Renal cortex interstitium (tissue), 11 donors: ENCODE data around the gene BICC1. TPM values are rescaled to one million over a fixed set of nuclear protein-coding genes. Genes with fewer than 3 reads are reported as not detected.

ENCODE experiments used
- DNase-seq, 11 donors: peaks; one replicate each; pipeline ENCODE4 v3.0.0-alpha.2; 2013; ENCODE audit warnings: low read depth in 9 of 11, low spot score in 4 of 11; ENCODE audit errors: extremely low read depth in 1 of 11
- polyA plus RNA-seq, 3 donors: library from polyadenylated mRNA; unstranded; fragments of 120-200 nt; gene quantifications; one replicate each; pipeline ENCODE4 v1.2.1, GENCODE V29; 2013; ENCODE audit not compliant: insufficient read length in 3 of 3

Gene BICC1
- polyA plus RNA-seq, 3 donors = 70.8 to 94.6 (median 83.3) TPM

DNA sequence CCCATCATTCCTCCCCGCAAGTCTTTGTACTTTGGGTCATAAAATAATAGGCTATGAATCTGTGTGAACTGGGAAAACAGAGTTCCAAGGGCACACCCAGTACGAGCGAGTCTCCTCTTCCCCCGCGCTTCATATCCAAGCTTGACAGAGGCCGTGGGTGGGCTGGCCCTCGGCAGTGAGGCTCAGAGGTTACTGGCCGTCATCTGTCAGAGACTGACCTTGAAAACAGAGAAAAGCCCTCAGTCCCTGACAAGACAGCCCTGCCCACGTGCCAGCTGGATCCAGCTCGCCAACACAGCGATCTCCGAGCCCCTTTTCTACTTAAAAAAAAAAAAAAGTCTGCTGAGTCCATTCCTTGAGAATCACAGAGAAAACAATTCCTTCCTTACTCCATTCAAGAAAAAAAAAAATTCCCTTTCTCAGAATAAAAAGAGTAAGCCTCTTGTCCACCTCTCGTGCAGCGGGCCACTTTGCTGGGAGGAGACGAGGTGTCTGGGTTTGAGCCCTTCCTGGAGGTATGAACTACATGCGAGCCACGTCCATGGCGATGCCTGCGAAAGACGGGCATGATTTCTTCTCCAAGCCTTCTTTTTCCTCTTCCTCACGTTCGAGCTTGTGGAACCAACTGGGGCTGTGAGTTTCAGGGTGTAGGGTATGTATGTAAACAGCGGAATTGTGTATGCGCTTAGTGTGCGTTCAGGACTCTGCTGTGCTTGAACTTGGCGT, 744 bp upstream of the BICC1 start:
- no peak for DNase-seq

DNA sequence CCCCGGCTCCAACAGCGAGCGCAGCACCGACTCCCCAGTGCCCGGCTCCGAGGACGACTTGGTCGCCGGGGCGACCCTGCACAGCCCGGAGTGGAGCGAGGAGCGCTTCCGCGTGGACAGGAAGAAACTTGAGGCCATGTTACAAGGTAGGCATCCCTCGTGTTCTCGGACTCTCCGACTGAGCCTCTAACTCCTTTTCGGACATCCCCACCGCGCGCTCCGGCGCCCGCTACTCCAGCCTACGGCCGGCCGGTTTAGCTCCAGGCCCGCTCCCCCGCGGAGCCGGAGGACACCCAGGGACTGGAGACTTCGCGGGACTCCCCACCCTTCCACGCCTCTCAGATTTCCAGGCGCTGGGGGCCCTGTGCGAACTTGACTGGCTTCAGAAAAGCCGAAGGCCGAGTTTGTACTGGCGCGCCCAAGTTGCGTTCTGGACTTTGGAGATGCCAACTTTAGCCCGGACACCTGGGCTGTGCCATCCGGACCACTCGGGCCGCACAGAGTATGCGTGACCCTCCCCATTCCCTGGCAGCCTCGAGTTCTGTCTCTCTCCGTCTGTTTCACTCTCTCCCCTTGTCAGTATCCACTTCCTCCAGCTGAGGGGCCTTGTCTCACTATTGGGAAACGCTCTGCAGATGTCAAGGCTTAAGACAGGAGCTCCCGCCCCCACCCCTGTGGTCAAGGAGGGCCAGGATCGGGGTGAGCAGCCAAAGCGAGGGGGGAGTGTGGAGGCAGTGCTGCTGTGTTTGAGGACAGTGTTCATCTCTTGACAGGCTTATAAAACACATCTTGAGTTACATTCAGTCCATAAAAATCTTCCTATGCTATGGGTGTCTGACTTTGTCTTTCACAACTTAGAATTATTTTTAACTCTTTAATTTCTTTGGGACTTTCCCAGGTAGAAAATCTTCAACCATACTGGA, 777 bp downstream of the BICC1 start:
- peak in 6 of 11 donors; percentile 42 to 61 (median 50) for DNase-seq

DNA sequence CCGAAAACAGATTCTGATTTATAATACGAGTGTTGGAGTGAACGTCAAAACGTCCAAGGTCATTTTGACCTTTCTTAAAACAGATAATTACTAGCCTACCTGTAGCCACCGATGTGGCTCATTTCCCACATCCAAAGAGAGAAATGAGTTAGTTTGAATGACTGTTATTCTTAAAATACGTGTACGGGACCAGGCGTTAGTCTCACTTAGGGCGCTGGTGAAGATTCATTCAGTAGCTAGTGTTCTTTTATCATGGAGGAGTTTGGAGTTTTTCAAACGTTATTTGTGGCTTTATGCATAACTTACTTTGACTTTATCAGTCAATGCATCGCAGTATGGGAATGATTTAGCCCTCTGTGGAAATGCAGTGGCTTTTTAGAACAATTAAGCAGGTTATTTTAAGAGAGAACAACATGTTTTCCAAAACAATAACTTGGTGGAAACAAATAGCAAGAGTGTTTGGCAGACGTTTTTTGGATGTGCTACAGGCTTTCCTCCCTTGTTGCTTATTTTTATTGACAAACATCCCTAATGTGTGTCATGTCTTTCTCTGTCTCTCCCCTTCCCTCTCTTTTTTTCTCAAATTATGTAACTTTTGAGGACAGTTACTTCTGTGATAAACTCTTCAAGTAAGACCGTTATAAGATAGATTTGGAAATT, 1.6 kb downstream of the BICC1 start:
- DNase-seq = no peak

DNA sequence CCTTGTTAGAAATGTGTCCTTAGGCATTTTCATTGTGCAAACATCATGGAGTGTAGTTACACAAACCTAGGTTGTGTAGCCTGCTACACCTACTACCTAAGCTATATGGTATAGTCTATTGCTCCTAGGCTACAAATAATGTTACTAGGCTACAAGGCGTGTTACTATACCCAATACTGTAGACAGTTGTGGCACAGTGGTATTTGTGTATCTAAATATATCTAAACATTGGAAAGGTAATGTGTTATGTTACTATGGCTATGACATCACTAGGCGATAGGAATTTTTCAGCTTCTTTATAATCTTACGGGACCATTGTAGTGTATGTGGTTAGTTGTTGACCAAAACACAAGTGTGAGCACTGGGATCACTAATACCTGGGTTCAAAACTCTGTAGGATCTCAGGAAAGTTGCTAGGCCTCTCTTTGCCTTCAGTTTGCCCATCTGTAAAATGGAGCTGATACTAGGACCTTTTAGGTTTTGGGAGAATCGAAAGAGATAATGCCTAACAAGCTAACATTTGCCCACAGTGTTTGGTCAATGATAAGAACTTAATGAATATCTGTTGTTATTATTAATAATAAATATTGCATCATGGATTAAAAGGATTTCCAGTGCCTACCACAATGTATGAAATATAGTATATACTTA, 2.7 kb downstream of the BICC1 start:
- no peak for DNase-seq

DNA sequence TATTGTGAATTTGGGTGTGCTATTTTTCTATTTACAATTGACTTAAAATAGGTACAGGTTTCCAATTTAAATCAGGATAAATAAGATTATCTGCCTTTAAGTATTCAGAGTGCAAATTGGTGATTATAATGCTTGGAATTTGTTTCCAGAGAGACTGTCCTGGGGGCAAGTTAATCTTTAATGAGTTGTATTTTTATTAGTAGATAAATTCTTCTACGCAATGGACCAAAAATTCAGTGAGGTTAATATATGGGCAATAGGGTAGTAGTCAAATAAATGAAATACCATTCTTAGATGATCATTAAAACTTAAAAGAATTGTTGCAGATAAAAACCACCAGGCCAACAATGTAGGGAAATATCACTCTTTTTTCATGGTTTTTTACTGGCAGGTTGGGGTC, 3.4 kb downstream of the BICC1 start:
- peak in 1 of 11 donors; percentile 44 for DNase-seq

DNA sequence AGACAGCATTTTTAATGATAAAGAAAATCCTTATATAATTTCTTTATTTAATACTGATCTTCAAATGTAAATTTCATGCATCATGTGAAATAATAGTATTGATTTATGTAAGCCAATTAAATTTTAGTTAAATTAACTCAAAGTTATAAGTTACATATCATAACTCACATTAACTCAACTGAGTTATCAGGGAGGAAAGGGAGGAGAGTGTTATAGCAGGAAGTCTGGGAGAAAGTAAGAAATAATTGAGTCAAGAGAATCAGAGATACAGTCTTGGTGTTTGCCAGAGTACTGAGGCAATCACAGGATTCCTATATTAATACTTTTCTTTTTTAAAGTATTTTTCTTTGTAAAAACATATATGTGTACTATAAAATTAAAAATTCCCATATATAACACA, 4.0 kb downstream of the BICC1 start:
- no peak for DNase-seq

DNA sequence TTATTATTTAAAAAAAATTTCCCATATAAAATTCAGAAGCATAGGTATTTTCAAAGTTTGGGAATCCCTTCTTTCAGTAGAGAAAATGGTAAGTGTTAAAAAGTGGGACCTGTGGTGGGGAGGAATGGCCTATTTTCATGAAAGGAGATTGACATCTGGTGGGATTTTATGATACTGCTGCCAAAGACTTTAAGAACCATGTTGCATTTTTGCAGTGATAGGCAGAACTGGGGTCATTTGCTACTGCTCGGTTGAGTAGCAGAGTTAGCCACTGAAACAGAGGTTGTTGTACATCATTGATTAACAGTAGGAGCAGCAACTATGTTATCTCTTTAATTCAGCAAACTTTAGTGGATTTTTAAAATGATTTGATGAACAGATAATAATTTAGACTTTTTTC, 4.4 kb downstream of the BICC1 start:
- no peak for DNase-seq

DNA sequence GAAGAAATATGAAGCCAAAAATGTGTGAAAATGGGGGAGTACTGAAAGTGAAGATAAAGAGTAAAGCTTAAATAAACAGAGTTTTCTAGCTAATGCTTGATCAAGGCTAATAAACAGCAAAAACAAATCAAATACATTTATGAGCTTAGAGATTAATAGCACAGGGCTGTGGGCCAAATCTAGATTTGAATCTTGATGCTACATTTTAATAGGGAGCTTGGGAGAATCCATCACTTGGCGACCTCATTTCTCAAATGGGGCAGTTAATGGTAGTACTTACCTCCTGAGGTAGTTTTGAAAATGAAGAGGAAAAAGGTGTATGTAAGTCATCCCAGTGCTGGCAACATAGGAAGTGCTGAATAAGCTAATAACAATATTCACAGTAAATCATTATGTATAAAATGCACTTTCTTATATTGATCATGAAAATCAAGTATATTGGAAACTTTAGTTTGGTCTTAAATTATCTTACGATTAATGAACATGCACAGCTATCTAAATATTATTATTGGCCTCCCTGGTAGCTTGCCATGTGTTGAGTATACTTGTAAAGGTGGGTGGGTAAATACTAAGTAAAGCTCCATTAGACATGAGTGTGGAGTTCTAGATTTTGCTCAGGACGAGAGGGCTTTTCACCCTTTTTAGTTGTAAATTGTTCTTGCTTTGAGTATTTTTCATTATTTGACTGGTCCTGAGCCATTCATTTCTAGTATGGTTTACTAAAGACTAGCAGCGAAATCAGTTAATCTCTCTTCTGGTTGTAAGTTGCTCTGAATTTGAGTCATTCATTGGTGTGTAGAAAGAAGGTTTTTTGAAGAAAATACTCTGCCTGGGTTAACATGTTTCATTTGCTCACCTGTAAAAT, 5.1 kb downstream of the BICC1 start:
- no peak for DNase-seq

DNA sequence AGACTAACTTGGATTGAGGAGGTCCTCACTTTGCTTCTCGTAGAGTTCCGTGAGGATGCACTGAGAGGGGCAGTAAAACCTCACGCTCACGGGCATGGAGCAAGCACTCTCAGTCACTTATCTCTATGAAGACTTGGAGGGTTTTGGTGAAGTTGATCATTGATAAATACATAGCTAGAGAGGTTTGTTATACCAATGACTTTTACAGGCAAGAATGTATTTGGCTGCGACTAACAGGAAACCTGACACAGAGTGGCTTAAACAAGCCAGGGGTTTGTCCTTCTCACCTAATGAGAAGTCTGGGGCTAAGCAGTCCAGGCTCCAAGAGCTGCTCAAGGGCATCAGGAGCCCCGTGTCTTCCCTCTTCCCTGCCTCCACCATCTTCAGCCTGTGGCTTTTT, 6.1 kb downstream of the BICC1 start:
- no peak for DNase-seq

DNA sequence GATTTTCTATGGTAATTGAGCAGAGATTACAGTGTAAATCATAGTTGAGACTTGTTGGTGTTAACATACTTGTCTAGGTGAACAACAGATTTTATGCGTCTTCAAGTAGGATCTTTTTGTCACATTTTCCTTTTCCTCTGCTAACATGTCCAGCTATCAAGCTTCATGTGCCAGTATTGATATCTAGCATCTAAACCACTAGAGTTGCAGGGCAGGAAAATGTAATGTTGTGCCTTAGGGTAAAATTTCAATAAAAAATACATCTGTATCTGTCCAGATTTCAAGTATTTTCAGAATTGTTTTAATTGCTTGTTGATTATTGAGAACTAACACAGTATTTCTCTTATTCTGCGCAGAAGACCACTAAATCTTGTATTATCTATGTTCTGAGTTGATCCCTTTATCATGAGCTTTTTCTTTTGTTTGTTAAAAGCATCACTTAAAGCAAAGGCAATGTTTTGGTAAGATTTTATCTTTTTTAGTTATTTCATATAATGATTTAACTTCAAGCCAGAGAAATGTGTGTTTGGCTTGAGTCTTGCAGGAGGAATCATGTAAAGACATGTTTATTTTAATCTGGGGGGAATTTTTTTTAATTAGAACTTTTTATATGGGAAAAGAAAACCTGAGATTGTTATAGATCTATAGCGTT, 16.5 kb downstream of the BICC1 start:
- no peak for DNase-seq

DNA sequence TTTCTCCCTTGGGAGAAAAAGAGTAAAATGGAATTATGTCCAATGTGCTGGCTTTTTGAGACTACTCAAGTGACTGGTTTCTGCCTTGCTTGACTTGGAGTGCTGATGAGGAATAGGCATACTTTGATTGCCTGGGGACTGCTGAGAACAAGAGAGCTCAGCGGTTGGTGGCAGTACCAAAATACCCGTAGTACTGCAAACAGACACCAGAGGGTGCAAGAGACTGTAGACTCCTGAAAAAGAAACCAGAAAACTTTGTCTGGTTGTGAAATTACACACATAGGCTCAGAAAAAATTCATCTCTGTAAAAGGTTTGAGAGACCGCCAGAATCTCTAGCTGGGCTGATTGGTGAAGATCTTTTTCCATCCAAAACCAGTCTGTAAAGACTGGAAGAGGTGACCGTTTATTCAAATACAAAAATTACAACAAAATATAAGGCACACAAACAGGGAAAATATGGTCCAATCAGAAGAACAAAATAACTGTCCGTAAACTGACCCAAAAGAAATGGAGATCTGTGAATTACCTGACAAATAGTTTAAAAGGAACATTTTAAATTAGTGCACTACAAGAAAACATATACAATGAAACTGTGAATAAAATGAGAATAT, 18.5 kb downstream of the BICC1 start:
- DNase-seq = no peak

DNA sequence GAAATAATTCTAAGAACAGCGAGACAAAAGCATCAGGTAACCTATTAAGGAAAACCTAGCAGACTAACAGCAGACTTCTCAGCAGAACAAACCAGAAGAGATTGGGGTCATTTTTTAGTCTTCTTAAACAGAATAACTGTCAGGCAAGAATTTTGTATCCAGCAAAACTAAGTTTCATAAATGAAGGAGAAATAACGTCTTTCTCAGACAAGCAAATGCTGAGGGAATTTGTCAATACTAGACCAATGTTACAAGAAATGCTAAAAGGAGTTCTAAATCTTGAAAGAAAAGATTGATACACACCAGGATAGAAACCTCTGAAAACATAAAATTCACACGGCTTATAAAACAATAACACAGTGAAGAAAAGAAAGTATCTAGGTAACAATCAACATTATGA, 22.6 kb downstream of the BICC1 start:
- no peak for DNase-seq

DNA sequence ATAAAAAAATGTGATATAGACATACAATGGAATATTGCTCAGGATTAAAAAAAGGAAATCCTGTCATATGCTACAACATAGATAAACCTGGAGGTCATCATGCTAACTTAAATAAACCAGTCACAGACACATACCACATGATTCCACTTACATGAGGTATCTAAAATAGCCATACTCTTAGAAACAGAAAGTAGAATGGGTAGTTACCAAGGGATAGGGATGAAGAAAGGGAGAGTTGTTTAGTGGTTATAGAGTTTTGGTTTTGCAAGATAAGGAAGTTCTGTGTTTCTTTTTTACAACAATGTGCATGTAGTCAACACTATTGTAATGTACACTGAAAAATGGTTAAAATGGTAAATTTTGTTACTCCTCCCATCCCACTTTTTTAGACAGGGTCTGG, 30.5 kb downstream of the BICC1 start:
- DNase-seq = no peak

DNA sequence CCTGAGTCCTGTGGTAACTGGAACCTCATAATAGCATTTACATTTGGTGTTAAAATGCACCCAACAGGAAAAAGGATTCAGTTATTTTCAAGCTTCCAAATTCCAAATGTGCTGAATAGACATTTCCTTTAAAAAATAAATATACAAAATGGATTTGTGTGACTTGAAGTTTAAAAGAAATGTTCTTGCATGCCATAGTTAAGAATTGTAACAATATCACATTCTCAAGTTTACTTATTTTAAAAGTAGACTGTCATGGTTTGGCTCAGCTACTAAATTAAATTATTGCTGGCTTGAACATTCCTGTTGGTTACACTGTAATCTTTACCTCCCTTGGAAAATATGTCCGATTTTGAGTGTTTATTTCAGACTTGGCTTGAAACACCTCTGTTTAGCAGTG, 31.5 kb downstream of the BICC1 start:
- DNase-seq = no peak

DNA sequence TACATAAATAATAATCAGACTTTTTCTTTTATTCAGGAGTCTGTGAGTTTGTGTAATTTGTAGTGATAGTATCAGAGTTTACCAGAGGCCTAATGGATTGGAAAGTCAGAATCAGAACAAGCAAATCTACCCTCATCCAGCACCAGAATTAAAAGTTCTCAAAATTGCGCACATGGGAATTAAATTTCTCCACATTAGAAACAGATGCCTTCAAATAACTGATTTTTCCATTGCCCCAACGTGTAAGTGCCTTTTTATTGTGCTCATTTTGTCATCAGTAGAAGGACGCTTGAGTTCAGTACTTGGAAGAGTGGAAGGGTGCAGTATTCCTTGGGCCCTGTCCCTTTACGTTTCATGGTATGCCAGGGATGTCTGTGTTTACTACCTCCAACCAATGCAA, 32.8 kb downstream of the BICC1 start:
- no peak for DNase-seq

DNA sequence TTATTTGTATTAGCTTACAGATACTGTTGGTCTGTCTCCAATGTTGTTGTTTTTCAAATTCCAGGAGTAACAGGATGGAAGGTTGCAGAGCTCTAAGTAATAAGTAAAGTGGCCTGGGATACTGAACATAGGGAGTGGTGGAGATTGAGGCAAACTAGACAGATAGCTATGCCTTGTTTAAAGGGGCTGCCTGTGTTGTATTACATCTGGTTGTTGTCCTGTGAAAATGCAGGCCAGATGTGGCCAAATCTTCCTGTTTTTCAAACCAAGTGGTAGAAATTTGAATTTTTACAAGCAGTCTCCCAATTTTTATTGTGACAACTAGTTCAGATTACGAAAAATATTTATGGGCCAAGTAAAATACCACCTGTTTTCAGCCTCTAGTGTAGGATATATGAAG, 33.5 kb downstream of the BICC1 start:
- no peak for DNase-seq

DNA sequence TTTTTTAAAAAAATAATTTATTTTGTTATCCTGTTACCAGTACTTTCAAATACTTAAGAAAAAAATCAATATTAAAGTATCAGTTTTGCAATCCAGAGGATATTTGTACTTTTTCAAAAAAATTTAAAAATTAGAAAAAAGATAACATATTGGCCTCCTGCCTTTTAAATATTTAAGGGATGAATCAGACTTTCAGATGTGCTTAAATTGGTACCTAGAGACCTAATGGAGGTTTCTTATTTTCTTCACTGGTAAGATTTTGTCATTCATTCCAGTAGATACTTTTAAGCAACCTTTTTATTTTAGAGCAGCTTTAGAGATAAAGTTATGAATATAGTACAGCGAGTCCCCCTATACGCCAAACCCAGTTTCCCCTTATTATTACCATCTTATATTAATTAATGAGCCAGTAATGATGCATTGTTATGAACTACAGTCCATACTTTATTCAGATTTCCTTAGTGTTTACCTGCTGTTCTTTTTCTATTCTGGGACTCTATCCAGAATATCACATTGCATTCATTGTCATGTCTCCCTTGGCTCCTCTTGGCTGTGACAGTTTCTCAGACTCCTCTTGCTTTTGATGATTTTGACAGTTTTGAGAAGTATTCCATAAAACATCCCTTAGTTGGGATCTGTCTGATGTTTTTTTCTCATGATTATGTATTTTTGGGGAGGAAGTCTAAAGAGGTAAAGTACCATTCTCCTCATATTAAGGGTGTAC, 34.2 kb downstream of the BICC1 start:
- DNase-seq = no peak
